ENCODE measurements around the gene ANKFY1. TPM values are rescaled to one million over a fixed set of nuclear protein-coding genes. Genes with fewer than 3 reads are reported as not detected.

ANKFY1 gene
- total and polyA plus RNA-seq, 5 donors from 2014 or later, result 9.9 to 61.0 (median 11.3) TPM

DNA sequence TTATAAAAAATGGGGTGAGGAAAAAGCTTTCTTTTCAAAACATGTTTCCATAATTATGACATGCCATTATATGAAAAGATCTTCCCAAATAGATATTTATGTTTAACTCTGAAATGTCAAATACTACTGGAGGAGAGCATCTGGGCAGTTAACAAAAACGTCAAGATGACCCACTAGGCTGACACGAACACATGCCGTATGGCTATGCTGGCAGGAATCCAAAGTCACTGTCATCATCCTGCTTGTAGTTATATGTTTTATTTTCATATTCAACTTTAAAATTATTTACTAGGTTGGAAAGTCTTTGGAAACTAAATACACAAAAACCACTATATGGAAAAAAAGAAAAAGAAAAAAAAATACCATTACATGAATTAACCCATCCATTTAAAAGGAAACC, 27.3 kb downstream of the ANKFY1 start:
- H3K27me3 ChIP-seq (ENCODE audit: control insufficient read depth, insufficient read depth, low read length), result no peaks in the 10 kb centered on the region
- no peaks in the 10 kb centered on the region for H3K9me3 Mint-ChIP-seq
- H3K9me3 ChIP-seq (ENCODE audit: control insufficient read depth in 2 of 2, low read length in 2 of 2), result no peaks in the 10 kb centered on the region
- no peaks in the 10 kb centered on the region for H3K27me3 Mint-ChIP-seq
- H3K4me1 ChIP-seq (ENCODE audit: control insufficient read depth, insufficient read depth, low read length, poor library complexity, severe bottlenecking), result no peaks in the 10 kb centered on the region
- H3K36me3 ChIP-seq (ENCODE audit: control insufficient read depth, insufficient read depth, low read length), result peaks cover 66% of the 10 kb centered on the region
- H3K4me1 Mint-ChIP-seq, result peaks cover 0 to 22% (median 12%) of the 10 kb centered on the region in 4 donors
- no peak overlapping the region for H3K4me3 ChIP-seq (ENCODE audit: low read depth, low read length)
- no peak overlapping the region for H3K4me3 Mint-ChIP-seq
- DNase-seq (no peak), ATAC-seq (ENCODE audit: low read depth in 2 of 2) (no peak)
- peak overlapping the region in 1 of 3 donors; percentile 26 for H3K27ac Mint-ChIP-seq
- H3K27ac ChIP-seq (ENCODE audit: insufficient read depth, low read length, poor library complexity, severe bottlenecking), result no peak overlapping the region
- H3K36me3 Mint-ChIP-seq, result peaks cover 38% of the 10 kb centered on the region

- ATAC-seq (ENCODE audit: low read depth in 2 of 2), result no peak
Measured at GRCh38 chr17:4235372-4236279, 28.2 kb downstream of the ANKFY1 start.

GRCh38 chr17:4234401-4234800, 29.4 kb downstream of the ANKFY1 start:
- Histone ChIP-seq H3K4me3 (ENCODE audit: low read depth, low read length) (no peak overlapping the region), H3K36me3 (ENCODE audit: control insufficient read depth, insufficient read depth, low read length) (peaks cover 66% of the 10 kb centered on the region), H3K4me1 (ENCODE audit: control insufficient read depth, insufficient read depth, low read length, poor library complexity, severe bottlenecking) (no peaks in the 10 kb centered on the region), H3K27me3 (ENCODE audit: control insufficient read depth, insufficient read depth, low read length) (no peaks in the 10 kb centered on the region), H3K27ac (ENCODE audit: insufficient read depth, low read length, poor library complexity, severe bottlenecking) (no peak overlapping the region), H3K9me3 (ENCODE audit: control insufficient read depth in 2 of 2, low read length in 2 of 2) (no peaks in the 10 kb centered on the region)
- H3K27me3 Mint-ChIP-seq, result no peaks in the 10 kb centered on the region
- no peaks in the 10 kb centered on the region for H3K9me3 Mint-ChIP-seq
- DNase-seq, result no peak
- peak overlapping the region in 1 of 3 donors; percentile 5 for H3K27ac Mint-ChIP-seq
- no peak for ATAC-seq (ENCODE audit: low read depth in 2 of 2)
- H3K4me1 Mint-ChIP-seq, result peaks cover 0 to 22% (median 10%) of the 10 kb centered on the region in 4 donors
- H3K4me3 Mint-ChIP-seq, result no peak overlapping the region
- H3K36me3 Mint-ChIP-seq, result peaks cover 35% of the 10 kb centered on the region

More at GRCh38 chr17:4235372-4236279, 28.2 kb downstream of the ANKFY1 start:
- Histone ChIP-seq H3K27me3 (ENCODE audit: control insufficient read depth, insufficient read depth, low read length) (no peaks in the 10 kb centered on the region), H3K4me1 (ENCODE audit: control insufficient read depth, insufficient read depth, low read length, poor library complexity, severe bottlenecking) (no peaks in the 10 kb centered on the region), H3K27ac (ENCODE audit: insufficient read depth, low read length, poor library complexity, severe bottlenecking) (no peak overlapping the region), H3K4me3 (ENCODE audit: low read depth, low read length) (no peak overlapping the region), H3K9me3 (ENCODE audit: control insufficient read depth in 2 of 2, low read length in 2 of 2) (no peaks in the 10 kb centered on the region), H3K36me3 (ENCODE audit: control insufficient read depth, insufficient read depth, low read length) (peaks cover 63% of the 10 kb centered on the region)
- Mint-ChIP-seq H3K4me3 (no peak overlapping the region), H3K27ac (peak overlapping the region in 1 of 3 donors; percentile 26), H3K9me3 (no peaks in the 10 kb centered on the region), H3K27me3 (no peaks in the 10 kb centered on the region), H3K4me1 (peaks cover 0 to 22% (median 10%) of the 10 kb centered on the region in 4 donors), H3K36me3 (peaks cover 37% of the 10 kb centered on the region)
- DNase-seq, result no peak

DNA sequence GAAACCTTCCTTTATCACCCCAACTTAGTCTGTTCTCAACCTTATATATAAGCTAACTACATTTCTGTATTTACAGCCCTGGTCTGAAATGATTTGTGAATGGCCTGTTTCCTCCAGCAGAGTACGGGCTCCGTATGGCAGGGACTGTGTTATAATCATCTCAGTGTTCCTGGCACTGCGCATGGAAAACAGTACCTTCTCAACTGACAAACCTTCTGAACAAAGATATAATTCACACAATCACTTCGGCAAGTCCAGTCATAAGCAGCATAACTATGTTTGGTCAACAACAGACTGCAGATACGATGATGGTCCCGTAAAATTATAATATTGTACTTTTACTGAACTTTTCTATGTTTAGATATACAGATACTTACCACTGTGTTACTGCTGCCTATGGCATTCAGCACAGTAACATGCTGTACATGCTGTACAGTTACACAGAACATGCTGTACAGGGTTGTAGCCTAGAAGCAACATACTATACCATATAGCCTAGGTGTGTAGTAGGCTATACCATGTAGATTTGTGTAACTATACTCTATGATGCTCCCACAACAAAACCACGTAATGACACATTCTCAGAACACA, 30.0 kb downstream of the ANKFY1 start:
- no peak overlapping the region for H3K27ac ChIP-seq (ENCODE audit: insufficient read depth, low read length, poor library complexity, severe bottlenecking)
- H3K27me3 ChIP-seq (ENCODE audit: control insufficient read depth, insufficient read depth, low read length), result no peaks in the 10 kb centered on the region
- DNase-seq, result no peak
- no peak overlapping the region for H3K4me3 Mint-ChIP-seq
- peak overlapping the region in 2 of 3 donors; percentile 28 to 45 for H3K27ac Mint-ChIP-seq
- peaks cover 30% of the 10 kb centered on the region for H3K36me3 Mint-ChIP-seq
- peaks cover 0 to 22% (median 10%) of the 10 kb centered on the region in 4 donors for H3K4me1 Mint-ChIP-seq
- H3K9me3 ChIP-seq (ENCODE audit: control insufficient read depth in 2 of 2, low read length in 2 of 2), result no peaks in the 10 kb centered on the region
- no peak overlapping the region for H3K4me3 ChIP-seq (ENCODE audit: low read depth, low read length)
- H3K4me1 ChIP-seq (ENCODE audit: control insufficient read depth, insufficient read depth, low read length, poor library complexity, severe bottlenecking), result no peaks in the 10 kb centered on the region
- no peak for ATAC-seq (ENCODE audit: low read depth in 2 of 2)
- no peaks in the 10 kb centered on the region for H3K27me3 Mint-ChIP-seq
- peaks cover 60% of the 10 kb centered on the region for H3K36me3 ChIP-seq (ENCODE audit: control insufficient read depth, insufficient read depth, low read length)
- H3K9me3 Mint-ChIP-seq, result no peaks in the 10 kb centered on the region

GRCh38 chr17:4232168-4232813, 31.5 kb downstream of the ANKFY1 start:
- H3K27me3 Mint-ChIP-seq, result no peaks in the 10 kb centered on the region
- Histone ChIP-seq H3K36me3 (ENCODE audit: control insufficient read depth, insufficient read depth, low read length) (peaks cover 59% of the 10 kb centered on the region), H3K27ac (ENCODE audit: insufficient read depth, low read length, poor library complexity, severe bottlenecking) (no peak overlapping the region), H3K4me3 (ENCODE audit: low read depth, low read length) (no peak overlapping the region), H3K27me3 (ENCODE audit: control insufficient read depth, insufficient read depth, low read length) (no peaks in the 10 kb centered on the region), H3K4me1 (ENCODE audit: control insufficient read depth, insufficient read depth, low read length, poor library complexity, severe bottlenecking) (no peaks in the 10 kb centered on the region), H3K9me3 (ENCODE audit: control insufficient read depth in 2 of 2, low read length in 2 of 2) (no peaks in the 10 kb centered on the region)
- H3K4me1 Mint-ChIP-seq, result peaks cover 0 to 24% (median 12%) of the 10 kb centered on the region in 4 donors
- no peak for ATAC-seq (ENCODE audit: low read depth in 2 of 2)
- H3K27ac Mint-ChIP-seq, result peak overlapping the region; percentile 45 to 63 (median 56)
- H3K36me3 Mint-ChIP-seq, result peaks cover 30% of the 10 kb centered on the region
- H3K4me3 Mint-ChIP-seq, result no peak overlapping the region
- DNase-seq, result peak in 1 of 3 donors; percentile 5
- H3K9me3 Mint-ChIP-seq, result no peaks in the 10 kb centered on the region

GRCh38 chr17:4229627-4230541, 33.9 kb downstream of the ANKFY1 start:
- no peaks in the 10 kb centered on the region for H3K27me3 Mint-ChIP-seq
- peaks cover 54% of the 10 kb centered on the region for H3K36me3 ChIP-seq (ENCODE audit: control insufficient read depth, insufficient read depth, low read length)
- H3K4me1 ChIP-seq (ENCODE audit: control insufficient read depth, insufficient read depth, low read length, poor library complexity, severe bottlenecking), result no peaks in the 10 kb centered on the region
- peaks cover 0 to 23% (median 12%) of the 10 kb centered on the region in 4 donors for H3K4me1 Mint-ChIP-seq
- H3K9me3 Mint-ChIP-seq, result no peaks in the 10 kb centered on the region
- H3K27ac Mint-ChIP-seq, result peak overlapping the region in 2 of 3 donors; percentile 9 to 11
- peaks cover 24% of the 10 kb centered on the region for H3K36me3 Mint-ChIP-seq
- DNase-seq (no peak), ATAC-seq (ENCODE audit: low read depth in 2 of 2) (no peak)
- no peaks in the 10 kb centered on the region for H3K27me3 ChIP-seq (ENCODE audit: control insufficient read depth, insufficient read depth, low read length)
- no peak overlapping the region for H3K27ac ChIP-seq (ENCODE audit: insufficient read depth, low read length, poor library complexity, severe bottlenecking)
- no peak overlapping the region for H3K4me3 Mint-ChIP-seq
- H3K4me3 ChIP-seq (ENCODE audit: low read depth, low read length), result no peak overlapping the region
- H3K9me3 ChIP-seq (ENCODE audit: control insufficient read depth in 2 of 2, low read length in 2 of 2), result no peaks in the 10 kb centered on the region

All from CD4-positive, CD25-positive, alpha-beta regulatory T cell (primary cell).